ENCODE data around the gene SLC25A48.

GRCh38 chr5:135824541-135825041, 9.9 kb upstream of the SLC25A48 start:
- TF ChIP-seq EZH2phosphoT487 (IDR thresholded peaks at IDR 0.05; ENCODE audit: borderline replicate concordance, low read depth, low read length) (no peak), CTCF (conservative IDR thresholded peaks at IDR 0.05; ENCODE audit: low read length) (no peak)

All from OCI-LY7 (cell line).